Measurements from ENCODE around the gene BRD3. TPM values are rescaled to one million over a fixed set of nuclear protein-coding genes. Genes with fewer than 3 reads are reported as not detected.

The BRD3 gene
- polyA plus RNA-seq, 1 donor: 22.7 TPM

GRCh38 chr9:134010310-134011173, 57.3 kb downstream of the BRD3 start:
- H3K4me3 ChIP-seq (ENCODE audit: low read length): no peak overlapping the region
- no peak overlapping the region for H3K27ac ChIP-seq (ENCODE audit: low read length)
- H3K4me1 ChIP-seq (ENCODE audit: control insufficient read depth, insufficient read depth, low read length): no peaks in the 10 kb centered on the region
- no peaks in the 10 kb centered on the region for H3K27me3 ChIP-seq (ENCODE audit: control insufficient read depth, insufficient read depth, low read length)
- WGBS (ENCODE audit: insufficient coverage, low lambda C conversion rate): 84% methylated on average over 3 of the region's 20 CpGs
- H3K36me3 ChIP-seq (ENCODE audit: control insufficient read depth, insufficient read depth, low read length): no peaks in the 10 kb centered on the region
- DNase-seq: no peak
- H3K9me3 ChIP-seq (ENCODE audit: control insufficient read depth, low read depth, low read length): peaks cover 16% of the 10 kb centered on the region

DNA sequence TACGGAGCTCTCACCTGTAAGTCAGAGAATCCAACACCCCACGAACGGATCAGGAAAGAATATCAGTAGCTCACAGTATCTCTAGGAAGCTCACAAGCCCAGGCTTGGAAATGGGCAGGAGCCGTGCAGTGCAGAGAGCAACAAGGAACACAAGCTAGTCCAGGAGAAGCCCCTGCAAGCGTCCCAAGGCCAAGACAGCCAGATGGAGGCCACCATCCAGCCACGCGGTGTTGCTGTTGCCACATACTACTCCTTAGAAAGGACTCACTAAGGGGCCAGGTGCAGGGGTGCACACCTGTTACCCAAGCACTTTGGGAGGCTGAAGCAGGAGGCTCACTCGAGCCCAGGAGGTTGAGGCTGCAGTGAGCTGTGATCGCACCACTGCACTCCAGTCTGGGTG, 60.3 kb downstream of the BRD3 start:
- WGBS (ENCODE audit: insufficient coverage, low lambda C conversion rate): 100% methylated on average over 1 of the region's 9 CpGs
- H3K4me1 ChIP-seq (ENCODE audit: control insufficient read depth, insufficient read depth, low read length): no peaks in the 10 kb centered on the region
- no peak for DNase-seq
- no peaks in the 10 kb centered on the region for H3K36me3 ChIP-seq (ENCODE audit: control insufficient read depth, insufficient read depth, low read length)
- peaks cover 7% of the 10 kb centered on the region for H3K9me3 ChIP-seq (ENCODE audit: control insufficient read depth, low read depth, low read length)
- H3K27ac ChIP-seq (ENCODE audit: low read length): no peak overlapping the region
- H3K27me3 ChIP-seq (ENCODE audit: control insufficient read depth, insufficient read depth, low read length): no peaks in the 10 kb centered on the region
- H3K4me3 ChIP-seq (ENCODE audit: low read length): no peak overlapping the region

GRCh38 chr9:134007150-134007549, 60.7 kb downstream of the BRD3 start:
- Histone ChIP-seq H3K27me3 (ENCODE audit: control insufficient read depth, insufficient read depth, low read length) (no peaks in the 10 kb centered on the region), H3K36me3 (ENCODE audit: control insufficient read depth, insufficient read depth, low read length) (no peaks in the 10 kb centered on the region), H3K4me3 (ENCODE audit: low read length) (no peak overlapping the region), H3K9me3 (ENCODE audit: control insufficient read depth, low read depth, low read length) (peaks cover 5% of the 10 kb centered on the region), H3K4me1 (ENCODE audit: control insufficient read depth, insufficient read depth, low read length) (no peaks in the 10 kb centered on the region), H3K27ac (ENCODE audit: low read length) (no peak overlapping the region)
- no CpG with 5 or more reads among the region's 6 CpGs for WGBS (ENCODE audit: insufficient coverage, low lambda C conversion rate)
- no peak for DNase-seq

DNA sequence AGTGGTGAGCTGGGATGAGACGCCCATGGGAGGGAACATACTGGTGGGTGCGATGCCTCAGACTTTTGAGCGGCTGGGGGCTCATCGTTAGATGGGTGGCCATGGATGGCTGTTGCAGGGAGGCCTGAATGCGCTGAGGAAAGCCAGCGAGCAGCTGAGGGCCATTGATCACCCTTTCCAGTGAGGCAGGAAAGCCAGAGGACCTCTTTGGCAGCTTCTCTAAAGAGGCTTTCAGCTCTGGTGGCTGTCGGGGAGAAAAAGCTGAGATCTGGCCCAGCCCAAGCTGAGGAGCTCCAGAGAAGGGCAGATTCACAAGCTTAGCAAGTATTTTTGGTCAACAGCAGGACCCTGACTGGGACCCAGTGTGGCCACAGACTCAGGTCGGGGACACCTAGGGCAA, 62.4 kb downstream of the BRD3 start:
- no peak for DNase-seq
- no peaks in the 10 kb centered on the region for H3K4me1 ChIP-seq (ENCODE audit: control insufficient read depth, insufficient read depth, low read length)
- no CpG with 5 or more reads among the region's 8 CpGs for WGBS (ENCODE audit: insufficient coverage, low lambda C conversion rate)
- H3K36me3 ChIP-seq (ENCODE audit: control insufficient read depth, insufficient read depth, low read length): no peaks in the 10 kb centered on the region
- H3K27ac ChIP-seq (ENCODE audit: low read length): no peak overlapping the region
- H3K9me3 ChIP-seq (ENCODE audit: control insufficient read depth, low read depth, low read length): no peaks in the 10 kb centered on the region
- no peak overlapping the region for H3K4me3 ChIP-seq (ENCODE audit: low read length)
- H3K27me3 ChIP-seq (ENCODE audit: control insufficient read depth, insufficient read depth, low read length): no peaks in the 10 kb centered on the region

DNA sequence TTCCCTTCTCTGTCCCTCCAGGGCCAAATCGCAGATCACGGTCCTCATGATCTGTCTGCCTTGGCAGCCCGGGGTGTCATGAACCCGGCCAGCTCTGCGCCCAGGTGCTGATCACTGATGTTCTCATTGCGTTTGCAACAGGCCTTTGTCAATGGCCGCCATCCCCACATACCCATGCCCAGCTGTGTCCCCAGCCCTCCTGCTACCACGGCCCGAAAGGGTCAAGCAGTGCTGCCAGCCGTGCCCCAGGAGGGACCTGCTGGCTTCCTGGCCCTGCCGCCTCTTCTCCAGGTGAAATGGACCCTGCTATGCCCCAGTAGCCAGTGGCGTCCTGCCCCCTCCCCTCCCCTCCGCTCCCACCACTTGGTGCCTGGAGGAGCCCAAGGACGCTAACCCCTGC, 62.9 kb downstream of the BRD3 start:
- H3K9me3 ChIP-seq (ENCODE audit: control insufficient read depth, low read depth, low read length): no peaks in the 10 kb centered on the region
- no peak overlapping the region for H3K4me3 ChIP-seq (ENCODE audit: low read length)
- WGBS (ENCODE audit: insufficient coverage, low lambda C conversion rate): no CpG with 5 or more reads among the region's 14 CpGs
- no peak overlapping the region for H3K27ac ChIP-seq (ENCODE audit: low read length)
- no peaks in the 10 kb centered on the region for H3K27me3 ChIP-seq (ENCODE audit: control insufficient read depth, insufficient read depth, low read length)
- no peaks in the 10 kb centered on the region for H3K36me3 ChIP-seq (ENCODE audit: control insufficient read depth, insufficient read depth, low read length)
- DNase-seq: no peak
- no peaks in the 10 kb centered on the region for H3K4me1 ChIP-seq (ENCODE audit: control insufficient read depth, insufficient read depth, low read length)

DNA sequence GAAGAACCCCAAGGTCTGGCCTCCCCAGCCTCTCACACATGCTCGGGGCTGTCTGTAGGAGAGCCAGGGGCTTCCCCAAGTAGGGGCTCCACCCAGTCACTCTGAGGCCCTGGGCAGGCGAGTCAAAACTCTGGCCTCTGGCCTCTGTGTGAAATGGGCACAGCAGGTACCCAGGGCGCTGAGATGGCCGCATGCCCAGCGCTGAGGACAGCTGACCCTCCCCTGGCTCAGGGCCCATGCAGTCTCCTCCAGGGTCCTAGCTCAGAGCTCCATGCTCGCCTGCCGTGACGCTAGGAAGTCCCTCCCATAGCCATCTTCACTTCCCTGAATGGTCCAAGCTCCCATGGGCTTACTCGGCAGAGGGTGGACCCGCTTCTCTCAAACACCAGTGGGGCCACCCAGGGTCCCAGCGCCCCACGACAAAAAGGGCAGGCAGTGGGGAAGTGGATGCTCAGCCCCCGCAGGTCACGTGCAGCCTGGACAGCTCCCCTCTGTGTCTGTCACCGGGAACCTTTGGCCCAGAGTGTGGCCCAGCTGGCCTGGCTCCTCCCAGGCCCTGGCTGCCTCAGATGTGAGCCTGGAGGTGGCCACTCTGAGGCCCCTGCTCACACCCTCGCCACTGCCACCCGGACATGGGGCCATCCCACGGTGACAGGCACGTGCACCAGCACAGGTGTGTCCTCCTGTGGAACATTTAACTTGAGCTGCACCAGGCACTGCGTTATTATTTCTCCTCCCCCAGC, 63.5 kb downstream of the BRD3 start:
- Histone ChIP-seq H3K9me3 (ENCODE audit: control insufficient read depth, low read depth, low read length) (no peaks in the 10 kb centered on the region), H3K4me1 (ENCODE audit: control insufficient read depth, insufficient read depth, low read length) (no peaks in the 10 kb centered on the region), H3K36me3 (ENCODE audit: control insufficient read depth, insufficient read depth, low read length) (no peaks in the 10 kb centered on the region), H3K27ac (ENCODE audit: low read length) (no peak overlapping the region), H3K27me3 (ENCODE audit: control insufficient read depth, insufficient read depth, low read length) (no peaks in the 10 kb centered on the region), H3K4me3 (ENCODE audit: low read length) (no peak overlapping the region)
- WGBS (ENCODE audit: insufficient coverage, low lambda C conversion rate): 40% methylated on average over 1 of the region's 20 CpGs
- DNase-seq: no peak

DNA sequence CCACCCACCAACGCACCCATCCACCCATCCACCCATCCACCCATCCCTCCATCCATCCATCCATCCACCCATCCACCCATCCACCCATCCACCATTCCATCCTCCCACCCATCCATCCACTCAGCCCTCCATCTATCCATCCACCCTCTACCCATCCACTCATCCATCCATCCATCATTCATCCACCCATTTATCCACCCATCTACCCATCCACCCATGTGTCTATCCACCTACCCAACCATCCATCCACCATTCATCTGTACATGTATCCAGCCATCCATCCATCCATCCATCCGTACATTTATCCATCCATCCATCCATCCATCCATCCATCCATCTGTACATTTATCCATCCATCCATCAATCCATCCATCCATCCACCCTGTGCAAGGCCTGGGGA, 64.6 kb downstream of the BRD3 start:
- H3K9me3 ChIP-seq (ENCODE audit: control insufficient read depth, low read depth, low read length): no peaks in the 10 kb centered on the region
- H3K27ac ChIP-seq (ENCODE audit: low read length): no peak overlapping the region
- H3K27me3 ChIP-seq (ENCODE audit: control insufficient read depth, insufficient read depth, low read length): no peaks in the 10 kb centered on the region
- no peaks in the 10 kb centered on the region for H3K4me1 ChIP-seq (ENCODE audit: control insufficient read depth, insufficient read depth, low read length)
- no peak for DNase-seq
- WGBS (ENCODE audit: insufficient coverage, low lambda C conversion rate): 100% methylated on average over 1 of the region's 2 CpGs
- no peaks in the 10 kb centered on the region for H3K36me3 ChIP-seq (ENCODE audit: control insufficient read depth, insufficient read depth, low read length)
- H3K4me3 ChIP-seq (ENCODE audit: low read length): no peak overlapping the region

GRCh38 chr9:134002796-134003195, 65.0 kb downstream of the BRD3 start:
- no peaks in the 10 kb centered on the region for H3K36me3 ChIP-seq (ENCODE audit: control insufficient read depth, insufficient read depth, low read length)
- no peaks in the 10 kb centered on the region for H3K4me1 ChIP-seq (ENCODE audit: control insufficient read depth, insufficient read depth, low read length)
- H3K27me3 ChIP-seq (ENCODE audit: control insufficient read depth, insufficient read depth, low read length): no peaks in the 10 kb centered on the region
- no peaks in the 10 kb centered on the region for H3K9me3 ChIP-seq (ENCODE audit: control insufficient read depth, low read depth, low read length)
- no peak for DNase-seq
- H3K4me3 ChIP-seq (ENCODE audit: low read length): no peak overlapping the region
- WGBS (ENCODE audit: insufficient coverage, low lambda C conversion rate): no CpG with 5 or more reads among the region's 2 CpGs
- no peak overlapping the region for H3K27ac ChIP-seq (ENCODE audit: low read length)

DNA sequence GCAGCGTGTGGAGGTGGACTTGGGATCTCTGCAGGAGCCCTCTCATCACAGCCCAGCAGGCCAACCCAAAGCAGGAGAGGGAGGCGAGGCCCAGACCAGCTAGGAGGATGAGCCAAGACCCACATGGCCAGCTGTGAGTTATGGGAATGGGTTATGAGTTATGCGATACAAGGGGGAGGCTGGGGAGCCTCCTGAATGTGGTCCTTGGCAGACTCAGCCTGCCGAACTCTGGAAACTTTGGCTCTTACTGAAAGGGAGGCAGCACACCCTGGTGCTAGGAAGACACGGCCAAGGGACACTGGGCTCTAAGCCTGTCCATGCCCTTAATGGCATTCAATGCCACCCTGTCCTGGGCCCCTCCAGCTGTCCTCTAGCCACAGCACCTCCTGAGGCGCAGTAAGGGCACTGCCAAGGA, 68.0 kb downstream of the BRD3 start:
- H3K27me3 ChIP-seq (ENCODE audit: control insufficient read depth, insufficient read depth, low read length): no peaks in the 10 kb centered on the region
- no peaks in the 10 kb centered on the region for H3K9me3 ChIP-seq (ENCODE audit: control insufficient read depth, low read depth, low read length)
- H3K36me3 ChIP-seq (ENCODE audit: control insufficient read depth, insufficient read depth, low read length): no peaks in the 10 kb centered on the region
- no peaks in the 10 kb centered on the region for H3K4me1 ChIP-seq (ENCODE audit: control insufficient read depth, insufficient read depth, low read length)
- no peak overlapping the region for H3K27ac ChIP-seq (ENCODE audit: low read length)
- no peak for DNase-seq
- no peak overlapping the region for H3K4me3 ChIP-seq (ENCODE audit: low read length)
- no CpG with 5 or more reads among the region's 6 CpGs for WGBS (ENCODE audit: insufficient coverage, low lambda C conversion rate)

DNA sequence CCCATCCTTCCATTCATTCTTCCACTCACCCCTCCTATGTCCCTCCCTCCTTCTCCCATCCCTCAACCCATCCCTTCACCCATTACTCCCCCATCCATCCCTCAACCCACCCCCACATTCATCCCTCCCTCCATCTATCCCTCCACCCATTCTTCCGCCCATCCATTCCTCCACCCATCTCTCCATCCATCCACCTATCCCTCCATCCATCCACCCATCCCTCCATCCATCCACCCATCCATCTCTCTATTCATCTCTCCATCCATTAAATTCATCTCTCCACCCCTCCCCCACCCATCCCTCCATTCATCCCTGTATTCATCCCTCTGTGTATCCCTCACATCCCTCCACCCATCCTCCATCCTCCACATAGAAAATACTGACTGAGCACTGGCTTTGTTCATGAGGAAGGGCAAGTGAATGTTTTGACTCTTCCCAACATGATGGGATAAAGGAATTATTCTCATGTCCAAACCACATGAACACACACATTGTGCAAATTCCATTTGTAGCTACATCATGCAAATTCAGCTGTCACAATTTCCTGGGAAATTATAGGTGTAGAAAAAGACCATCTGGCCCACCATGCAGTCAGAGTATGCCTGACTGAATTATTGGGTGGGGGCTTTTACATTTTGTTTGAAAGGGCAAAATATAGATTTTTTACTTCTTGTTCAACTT, 68.8 kb downstream of the BRD3 start:
- no peak overlapping the region for H3K4me3 ChIP-seq (ENCODE audit: low read length)
- H3K27ac ChIP-seq (ENCODE audit: low read length): no peak overlapping the region
- no peaks in the 10 kb centered on the region for H3K27me3 ChIP-seq (ENCODE audit: control insufficient read depth, insufficient read depth, low read length)
- no peaks in the 10 kb centered on the region for H3K36me3 ChIP-seq (ENCODE audit: control insufficient read depth, insufficient read depth, low read length)
- H3K9me3 ChIP-seq (ENCODE audit: control insufficient read depth, low read depth, low read length): no peaks in the 10 kb centered on the region
- no peak for DNase-seq
- WGBS (ENCODE audit: insufficient coverage, low lambda C conversion rate): 100% methylated on average over 1 of the region's 1 CpG
- H3K4me1 ChIP-seq (ENCODE audit: control insufficient read depth, insufficient read depth, low read length): peaks cover 3% of the 10 kb centered on the region
